HEK293 (cell line): ENCODE measurements around the gene DCDC2.

Experiments used
- CTCF ChIA-PET: fragments of 350-600 bp; formaldehyde crosslinking; extraction: SDS; loops from one replicate; lab custom pipeline; 2021; ENCODE audit warnings: antibody characterized with exemption; lab: Yijun Ruan, JAX
- POLR2A ChIA-PET: fragments of 300-600 bp; formaldehyde crosslinking; extraction: SDS; loops from one replicate; lab custom pipeline; 2020; ENCODE audit warnings: antibody characterized with exemption, inconsistent platforms; lab: Yijun Ruan, JAX
- H3K27ac ChIP-seq: fragments of 200-500 bp; sonication (Bioruptor generic); 2 replicates; pipeline ENCODE4 v1.5.1; 2014; ENCODE audit warnings: low read depth, low read length, control low read depth, inconsistent platforms; ENCODE audit errors: extremely low read depth
- H3K36me3 ChIP-seq, 2 experiments: fragments of 200-500 bp in 1 of 2; sonication (Bioruptor generic) in 1 of 2; 1 replicate in 1 of 2; 2 replicates in 1 of 2; pipeline ENCODE4 v1.5.1; 2014 to 2017; ENCODE audit warnings: inconsistent platforms in 2 of 2, low read length in 2 of 2; ENCODE audit not compliant: control insufficient read depth in 2 of 2, insufficient read depth in 1 of 2
- H3K4me1 ChIP-seq: fragments of 200-500 bp; sonication (Bioruptor generic); 2 replicates; pipeline ENCODE4 v1.5.1; 2014; ENCODE audit warnings: mild to moderate bottlenecking, low read length, inconsistent platforms; ENCODE audit not compliant: control insufficient read depth, insufficient read depth
- H3K4me3 ChIP-seq: 2 replicates; pipeline ENCODE4 v1.5.1; 2011; ENCODE audit warnings: low read depth, mild to moderate bottlenecking, control low read depth, low read length, moderate library complexity
- H3K9me3 ChIP-seq: fragments of 200-500 bp; sonication (Bioruptor generic); 2 replicates; pipeline ENCODE4 v1.5.1; 2014; ENCODE audit warnings: low read depth, low read length, inconsistent platforms; ENCODE audit not compliant: control insufficient read depth, insufficient read depth
- FEZF1 ChIP-seq: fragments of 450-650 bp; formaldehyde crosslinking; IDR thresholded peaks from 2 replicates; pipeline ENCODE4 v1.5.1; 2016; ENCODE audit warnings: missing biosample characterization, missing genetic modification characterization
- GLI4 ChIP-seq: fragments of 450-650 bp; formaldehyde crosslinking; IDR thresholded peaks from 2 replicates; pipeline ENCODE4 v1.5.1; 2016; ENCODE audit warnings: missing biosample characterization, missing genetic modification characterization
- GLIS1 ChIP-seq: fragments of 450-650 bp; formaldehyde crosslinking; IDR thresholded peaks from 2 replicates; pipeline ENCODE4 v1.5.1; 2016; ENCODE audit warnings: missing biosample characterization, missing genetic modification characterization
- HOXA7 ChIP-seq: sonication (generic); formaldehyde crosslinking; IDR thresholded peaks from 2 replicates; pipeline ENCODE4 v1.8.1; 2022; ENCODE audit warnings: missing genetic modification reagents, borderline replicate concordance
- KLF9 ChIP-seq: fragments of 450-650 bp; formaldehyde crosslinking; IDR thresholded peaks from 2 replicates; pipeline ENCODE4 v1.5.1; 2016; ENCODE audit warnings: missing biosample characterization, missing genetic modification characterization, low read depth
- PRDM10 ChIP-seq: fragments of 450-650 bp; formaldehyde crosslinking; IDR thresholded peaks from 2 replicates; pipeline ENCODE4 v1.5.1; 2016; ENCODE audit warnings: missing biosample characterization, missing genetic modification characterization
- SCRT2 ChIP-seq: fragments of 450-650 bp; formaldehyde crosslinking; IDR thresholded peaks from 2 replicates; pipeline ENCODE4 v1.5.1; 2016; ENCODE audit warnings: missing biosample characterization, missing genetic modification characterization
- ZBTB7A ChIP-seq: fragments of 450-650 bp; formaldehyde crosslinking; IDR thresholded peaks from 2 replicates; pipeline ENCODE4 v1.5.1; 2016; ENCODE audit warnings: low read depth, missing biosample characterization, missing genetic modification characterization
- ZIC2 ChIP-seq: fragments of 450-650 bp; formaldehyde crosslinking; IDR thresholded peaks from 2 replicates; pipeline ENCODE4 v1.5.1; 2016; ENCODE audit warnings: missing biosample characterization, missing genetic modification characterization
- ZNF2 ChIP-seq: fragments of 450-650 bp; formaldehyde crosslinking; IDR thresholded peaks from 2 replicates; pipeline ENCODE4 v1.5.1; 2016; ENCODE audit warnings: missing biosample characterization, missing genetic modification characterization
- ZNF223 ChIP-seq: fragments of 450-650 bp; formaldehyde crosslinking; IDR thresholded peaks from 2 replicates; pipeline ENCODE4 v1.5.1; 2016; ENCODE audit warnings: missing biosample characterization, missing genetic modification characterization
- ZNF23 ChIP-seq: fragments of 450-650 bp; formaldehyde crosslinking; IDR thresholded peaks from 2 replicates; pipeline ENCODE4 v1.5.1; 2016; ENCODE audit warnings: missing biosample characterization, missing genetic modification characterization, borderline replicate concordance
- ZNF335 ChIP-seq: fragments of 450-650 bp; formaldehyde crosslinking; conservative IDR thresholded peaks from 2 replicates; pipeline ENCODE4 v1.5.1; 2016; ENCODE audit warnings: missing biosample characterization, missing genetic modification characterization
- ZNF37A ChIP-seq: fragments of 450-650 bp; IDR thresholded peaks from 2 replicates; pipeline ENCODE4 v1.5.1; 2018; ENCODE audit warnings: missing biosample characterization, missing genetic modification characterization
- ZNF473 ChIP-seq: fragments of 450-650 bp; formaldehyde crosslinking; IDR thresholded peaks from 2 replicates; pipeline ENCODE4 v1.5.1; 2017; ENCODE audit warnings: missing biosample characterization, missing genetic modification characterization
- ZNF660 ChIP-seq: fragments of 450-650 bp; IDR thresholded peaks from 2 replicates; pipeline ENCODE4 v1.5.1; 2018; ENCODE audit warnings: missing biosample characterization, mild to moderate bottlenecking, missing genetic modification characterization
- ZNF677 ChIP-seq: fragments of 450-650 bp; IDR thresholded peaks from 2 replicates; pipeline ENCODE4 v1.5.0; 2018; ENCODE audit warnings: missing biosample characterization, mild to moderate bottlenecking, missing genetic modification characterization, moderate library complexity
- ZNF768 ChIP-seq: fragments of 450-650 bp; formaldehyde crosslinking; IDR thresholded peaks from 2 replicates; pipeline ENCODE4 v1.5.1; 2018; ENCODE audit warnings: missing biosample characterization, mild to moderate bottlenecking, missing genetic modification characterization
- ZNF791 ChIP-seq: fragments of 450-650 bp; formaldehyde crosslinking; IDR thresholded peaks from 2 replicates; pipeline ENCODE4 v1.5.1; 2016; ENCODE audit warnings: missing biosample characterization, missing genetic modification characterization
- ZSCAN23 ChIP-seq: fragments of 450-650 bp; formaldehyde crosslinking; IDR thresholded peaks from 2 replicates; pipeline ENCODE4 v1.5.1; 2016; ENCODE audit warnings: missing biosample characterization, missing genetic modification characterization
- TF ChIP-seq, protein P1 (sequence below): fragments of 450-650 bp; formaldehyde crosslinking; IDR thresholded peaks from 2 replicates; pipeline ENCODE4 v1.5.1; 2017; ENCODE audit warnings: missing biosample characterization, missing genetic modification characterization
- TF ChIP-seq, protein P2 (sequence below): fragments of 450-650 bp; formaldehyde crosslinking; IDR thresholded peaks from 2 replicates; pipeline ENCODE4 v1.5.1; 2017; ENCODE audit warnings: missing biosample characterization, missing genetic modification characterization
- TF ChIP-seq, protein P3 (sequence below): fragments of 450-650 bp; formaldehyde crosslinking; IDR thresholded peaks from 2 replicates; pipeline ENCODE4 v1.5.1; 2016; ENCODE audit warnings: missing biosample characterization, missing genetic modification characterization

Gene DCDC2

GRCh38 chr6:24329451-24329850, 28.4 kb downstream of the DCDC2 start:
- H3K27ac ChIP-seq = no peak overlapping the region
- no peaks in the 10 kb centered on the region for H3K9me3 ChIP-seq
- no peak for TF ChIP-seq SCRT2
- TF ChIP-seq HOXA7 (CRISPR knock-in tag) = no peak
- TF ChIP-seq ZNF660 (tag by site-specific recombination) = no peak
- H3K36me3 ChIP-seq = no peaks in the 10 kb centered on the region
- ChIA-PET POLR2A (no interaction called here), CTCF (interaction anchor here (0.7 to 1.4 kb wide), 3 partner anchors 13 to 46 kb away, joined by 4 to 9 read pairs (median 5); no protein-coding TSS in a partner anchor)
- H3K4me3 ChIP-seq = no peak overlapping the region
- peaks cover 6% of the 10 kb centered on the region; the same call in 1 of the 2 replicates for H3K4me1 ChIP-seq

GRCh38 chr6:24329022-24329421, 28.8 kb downstream of the DCDC2 start:
- TF ChIP-seq, protein P1, sequence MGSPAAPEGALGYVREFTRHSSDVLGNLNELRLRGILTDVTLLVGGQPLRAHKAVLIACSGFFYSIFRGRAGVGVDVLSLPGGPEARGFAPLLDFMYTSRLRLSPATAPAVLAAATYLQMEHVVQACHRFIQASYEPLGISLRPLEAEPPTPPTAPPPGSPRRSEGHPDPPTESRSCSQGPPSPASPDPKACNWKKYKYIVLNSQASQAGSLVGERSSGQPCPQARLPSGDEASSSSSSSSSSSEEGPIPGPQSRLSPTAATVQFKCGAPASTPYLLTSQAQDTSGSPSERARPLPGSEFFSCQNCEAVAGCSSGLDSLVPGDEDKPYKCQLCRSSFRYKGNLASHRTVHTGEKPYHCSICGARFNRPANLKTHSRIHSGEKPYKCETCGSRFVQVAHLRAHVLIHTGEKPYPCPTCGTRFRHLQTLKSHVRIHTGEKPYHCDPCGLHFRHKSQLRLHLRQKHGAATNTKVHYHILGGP (tag by site-specific recombination) = no peak
- TF ChIP-seq GLIS1 (no peak), ZNF791 (tag by site-specific recombination) (no peak), FEZF1 (tag by site-specific recombination) (no peak), KLF9 (tag by site-specific recombination) (no peak), ZNF2 (tag by site-specific recombination) (no peak), ZNF335 (tag by site-specific recombination) (no peak), ZBTB7A (no peak), GLI4 (no peak), ZIC2 (no peak), ZNF768 (tag by site-specific recombination) (no peak), ZNF23 (tag by site-specific recombination) (no peak), ZNF223 (tag by site-specific recombination) (no peak), ZNF37A (tag by site-specific recombination) (no peak), PRDM10 (tag by site-specific recombination) (no peak), ZNF677 (no peak), ZSCAN23 (tag by site-specific recombination) (no peak), ZNF473 (tag by site-specific recombination) (no peak)
- TF ChIP-seq, protein P2, sequence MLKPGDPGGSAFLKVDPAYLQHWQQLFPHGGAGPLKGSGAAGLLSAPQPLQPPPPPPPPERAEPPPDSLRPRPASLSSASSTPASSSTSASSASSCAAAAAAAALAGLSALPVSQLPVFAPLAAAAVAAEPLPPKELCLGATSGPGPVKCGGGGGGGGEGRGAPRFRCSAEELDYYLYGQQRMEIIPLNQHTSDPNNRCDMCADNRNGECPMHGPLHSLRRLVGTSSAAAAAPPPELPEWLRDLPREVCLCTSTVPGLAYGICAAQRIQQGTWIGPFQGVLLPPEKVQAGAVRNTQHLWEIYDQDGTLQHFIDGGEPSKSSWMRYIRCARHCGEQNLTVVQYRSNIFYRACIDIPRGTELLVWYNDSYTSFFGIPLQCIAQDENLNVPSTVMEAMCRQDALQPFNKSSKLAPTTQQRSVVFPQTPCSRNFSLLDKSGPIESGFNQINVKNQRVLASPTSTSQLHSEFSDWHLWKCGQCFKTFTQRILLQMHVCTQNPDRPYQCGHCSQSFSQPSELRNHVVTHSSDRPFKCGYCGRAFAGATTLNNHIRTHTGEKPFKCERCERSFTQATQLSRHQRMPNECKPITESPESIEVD (tag by site-specific recombination) = no peak
- TF ChIP-seq, protein P3, sequence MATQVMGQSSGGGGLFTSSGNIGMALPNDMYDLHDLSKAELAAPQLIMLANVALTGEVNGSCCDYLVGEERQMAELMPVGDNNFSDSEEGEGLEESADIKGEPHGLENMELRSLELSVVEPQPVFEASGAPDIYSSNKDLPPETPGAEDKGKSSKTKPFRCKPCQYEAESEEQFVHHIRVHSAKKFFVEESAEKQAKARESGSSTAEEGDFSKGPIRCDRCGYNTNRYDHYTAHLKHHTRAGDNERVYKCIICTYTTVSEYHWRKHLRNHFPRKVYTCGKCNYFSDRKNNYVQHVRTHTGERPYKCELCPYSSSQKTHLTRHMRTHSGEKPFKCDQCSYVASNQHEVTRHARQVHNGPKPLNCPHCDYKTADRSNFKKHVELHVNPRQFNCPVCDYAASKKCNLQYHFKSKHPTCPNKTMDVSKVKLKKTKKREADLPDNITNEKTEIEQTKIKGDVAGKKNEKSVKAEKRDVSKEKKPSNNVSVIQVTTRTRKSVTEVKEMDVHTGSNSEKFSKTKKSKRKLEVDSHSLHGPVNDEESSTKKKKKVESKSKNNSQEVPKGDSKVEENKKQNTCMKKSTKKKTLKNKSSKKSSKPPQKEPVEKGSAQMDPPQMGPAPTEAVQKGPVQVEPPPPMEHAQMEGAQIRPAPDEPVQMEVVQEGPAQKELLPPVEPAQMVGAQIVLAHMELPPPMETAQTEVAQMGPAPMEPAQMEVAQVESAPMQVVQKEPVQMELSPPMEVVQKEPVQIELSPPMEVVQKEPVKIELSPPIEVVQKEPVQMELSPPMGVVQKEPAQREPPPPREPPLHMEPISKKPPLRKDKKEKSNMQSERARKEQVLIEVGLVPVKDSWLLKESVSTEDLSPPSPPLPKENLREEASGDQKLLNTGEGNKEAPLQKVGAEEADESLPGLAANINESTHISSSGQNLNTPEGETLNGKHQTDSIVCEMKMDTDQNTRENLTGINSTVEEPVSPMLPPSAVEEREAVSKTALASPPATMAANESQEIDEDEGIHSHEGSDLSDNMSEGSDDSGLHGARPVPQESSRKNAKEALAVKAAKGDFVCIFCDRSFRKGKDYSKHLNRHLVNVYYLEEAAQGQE = no peak
- no peaks in the 10 kb centered on the region for H3K36me3 ChIP-seq
- POLR2A ChIA-PET = no interaction called here
- H3K4me1 ChIP-seq = peaks cover 9% of the 10 kb centered on the region
- no peak overlapping the region for H3K27ac ChIP-seq
- H3K9me3 ChIP-seq = no peaks in the 10 kb centered on the region
- no peak overlapping the region for H3K4me3 ChIP-seq
- CTCF ChIA-PET = interaction anchor here (0.7 to 1.4 kb wide), 4 partner anchors 13 to 242 kb away, joined by 3 to 9 read pairs (median 4); no protein-coding TSS in a partner anchor
